ENCODE results near the gene GOLGA8A. TPM values are rescaled to one million over a fixed set of nuclear protein-coding genes. Genes with fewer than 3 reads are reported as not detected.
A peak's percentile ranks its signal among the peaks of the same experiment; 100 is the strongest.
"Not testable (repeated sequence)": the region's sequence is repeated elsewhere in the genome, so short reads cannot be mapped to it uniquely, and the experiment has no call there.

Gene GOLGA8A
- total RNA-seq, 2 experiments from 2014 or later: 170 TPM

DNA sequence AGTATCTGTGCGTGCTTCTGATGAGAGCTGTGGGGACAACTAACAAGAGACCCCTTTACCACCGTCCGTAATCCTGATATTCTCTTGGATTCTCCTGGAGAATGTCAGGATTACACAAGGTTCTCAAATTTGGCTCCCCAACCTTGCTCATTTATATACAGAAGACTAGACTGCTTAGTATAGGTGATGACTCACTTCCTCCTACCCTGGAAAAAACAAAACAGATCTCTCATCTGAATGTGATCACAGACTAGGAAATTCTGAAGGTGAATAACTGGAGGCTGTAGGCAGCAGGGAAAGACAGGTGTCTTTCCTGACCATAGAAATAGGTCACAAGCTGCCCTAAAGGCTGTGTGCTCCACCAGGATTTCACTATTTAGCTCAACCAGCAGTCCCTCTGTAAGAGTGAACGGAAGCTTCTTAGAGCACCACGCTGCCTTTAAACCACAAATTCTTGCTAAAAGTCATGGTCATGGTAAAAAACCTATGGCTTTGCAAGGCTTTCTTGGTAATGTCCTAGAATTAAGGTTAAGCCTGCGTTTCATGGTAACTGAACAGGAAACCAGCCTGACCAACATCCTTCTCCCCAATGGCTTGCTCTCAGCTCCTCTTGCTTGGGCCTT, 39.9 kb downstream of the GOLGA8A start:
- H3K36me3 Mint-ChIP-seq (ENCODE audit: low read depth); H3K27ac Mint-ChIP-seq; H3K9me3 Mint-ChIP-seq; H3K4me1 Mint-ChIP-seq; H3K4me3 Mint-ChIP-seq; H3K27me3 Mint-ChIP-seq; POLR2A ChIA-PET; CTCF ChIA-PET: not testable (repeated sequence)
- DNase-seq: peak; percentile 27

DNA sequence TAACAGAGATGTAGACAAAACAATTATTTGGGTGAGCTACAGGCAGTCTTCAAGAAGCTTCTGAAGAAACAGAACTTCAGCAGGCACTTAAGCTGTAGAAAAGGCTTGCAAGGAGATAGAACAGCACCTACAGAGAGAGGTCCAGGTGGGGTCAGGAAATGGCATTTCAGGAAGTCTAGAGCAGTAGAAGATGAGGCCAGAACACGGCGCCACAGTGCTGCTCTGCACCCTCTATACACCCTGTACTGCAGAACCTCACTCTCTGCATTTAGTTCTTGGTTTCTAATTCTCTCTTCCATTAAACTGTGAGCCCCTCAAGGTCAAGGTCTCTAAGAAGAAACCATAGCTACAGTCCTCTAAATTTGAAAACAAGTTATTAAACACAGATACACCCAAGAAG, 44.6 kb downstream of the GOLGA8A start:
- H3K4me3 Mint-ChIP-seq; H3K27me3 Mint-ChIP-seq; H3K4me1 Mint-ChIP-seq; H3K36me3 Mint-ChIP-seq (ENCODE audit: low read depth); POLR2A ChIA-PET; H3K27ac Mint-ChIP-seq; DNase-seq; H3K9me3 Mint-ChIP-seq; CTCF ChIA-PET: not testable (repeated sequence)

DNA sequence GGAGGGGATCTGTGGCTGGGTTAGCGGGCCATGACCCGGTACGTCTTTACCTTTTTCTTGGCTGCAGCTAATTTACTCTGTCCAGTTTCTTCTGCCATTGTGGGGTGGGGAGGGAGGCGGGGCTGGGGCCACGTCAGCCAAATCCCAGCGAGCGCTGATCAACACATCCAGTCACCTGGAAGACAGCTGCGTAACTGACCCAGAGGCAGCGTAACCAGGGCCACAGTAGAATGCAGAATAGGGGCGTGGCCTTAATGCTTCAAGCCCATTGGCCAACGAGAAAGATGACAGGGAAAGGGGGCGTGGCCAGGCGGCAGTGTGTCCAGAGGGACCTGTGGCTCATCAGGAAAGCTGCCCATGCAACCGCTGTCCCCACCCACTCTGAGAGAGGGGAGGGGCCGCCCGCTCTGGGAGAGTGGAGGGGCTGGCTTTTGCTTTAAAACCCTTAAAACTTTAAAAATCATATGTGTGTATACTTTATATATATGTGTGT, 48.0 kb downstream of the GOLGA8A start:
- DNase-seq; POLR2A ChIA-PET; H3K4me3 Mint-ChIP-seq; H3K27ac Mint-ChIP-seq; H3K36me3 Mint-ChIP-seq (ENCODE audit: low read depth); CTCF ChIA-PET; H3K4me1 Mint-ChIP-seq; H3K9me3 Mint-ChIP-seq; H3K27me3 Mint-ChIP-seq: not testable (repeated sequence)

Other genes starting within 250 kb of the GOLGA8A start
- 10 to 100 TPM; 40.5 to 42.1 TPM for gene KATNBL1, start 227.7 kb downstream of the GOLGA8A start, total RNA-seq
- 10 to 100 TPM; 86.2 to 86.9 TPM for gene EMC4, start 212.8 kb downstream of the GOLGA8A start, total RNA-seq
- gene SLC12A6, start 100.0 kb downstream of the GOLGA8A start, total RNA-seq: 10 to 100 TPM; 30.6 to 31.7 TPM
- 100 to 1,000 TPM; 170 to 183 TPM for gene NOP10, start 94.7 kb downstream of the GOLGA8A start, total RNA-seq
- not detected for gene NUTM1, start 94.5 kb downstream of the GOLGA8A start, total RNA-seq
- gene LPCAT4, start 70.6 kb downstream of the GOLGA8A start, total RNA-seq: 100 to 1,000 TPM; 109 to 117 TPM
- 100 to 1,000 TPM; 252 to 258 TPM for gene GOLGA8B, start 145.8 kb upstream of the GOLGA8A start, total RNA-seq

All from activated CD4-positive, alpha-beta memory T cell treated with anti-CD3 and anti-CD28 coated beads, Interleukin-2, amount 10 ng/mL, durations not matched to agents 7 days and 5 days (primary cell).